Activated CD4-positive, CD25-positive, alpha-beta regulatory T cell treated with anti-CD3 and anti-CD28 coated beads, Interleukin-2, amount 50 U/mL, for 16 hours (primary cell): ENCODE results near the gene FOXO3.
"Not testable (repeated sequence)": the region's sequence is repeated elsewhere in the genome, so short reads cannot be mapped to it uniquely, and the experiment has no call there.

Experiments
- DNase-seq: peaks from one replicate; pipeline ENCODE4 v3.0.0-alpha.2; 2020; ENCODE audit warnings: low read depth, low spot score

Gene FOXO3

GRCh38 chr6:108560463-108561308, at the start of gene FOXO3:
Gene FOXO3, plus strand, starts transcription at chr6:108560917. Its CDS starts 292 bp downstream, at chr6:108561209.
- peak; percentile 21 for DNase-seq

- DNase-seq: no peak
Observed at GRCh38 chr6:108518714-108519576, 41.8 kb upstream of the FOXO3 start.

- no peak for DNase-seq
Observed at GRCh38 chr6:108521616-108522107, 39.1 kb upstream of the FOXO3 start.

- DNase-seq: no peak
Observed at GRCh38 chr6:108523697-108524096, 37.0 kb upstream of the FOXO3 start.

GRCh38 chr6:108524528-108525248, 36.0 kb upstream of the FOXO3 start:
- DNase-seq: no peak

- no peak for DNase-seq
Observed at GRCh38 chr6:108526739-108527174, 34.0 kb upstream of the FOXO3 start.

GRCh38 chr6:108528878-108529277, 31.8 kb upstream of the FOXO3 start:
- DNase-seq: no peak

- DNase-seq: no peak
Observed at GRCh38 chr6:108531332-108531731, 29.4 kb upstream of the FOXO3 start.

GRCh38 chr6:108535114-108535742, 25.5 kb upstream of the FOXO3 start:
- DNase-seq: no peak

GRCh38 chr6:108535920-108536535, 24.7 kb upstream of the FOXO3 start:
- DNase-seq: not testable (repeated sequence)

GRCh38 chr6:108541843-108542759, 18.6 kb upstream of the FOXO3 start:
- peak; percentile 37 for DNase-seq

GRCh38 chr6:108543175-108543940, 17.4 kb upstream of the FOXO3 start:
- no peak for DNase-seq

GRCh38 chr6:108544606-108545005, 16.1 kb upstream of the FOXO3 start:
- no peak for DNase-seq

GRCh38 chr6:108546079-108547049, 14.4 kb upstream of the FOXO3 start:
- DNase-seq: no peak

- DNase-seq: no peak
Observed at GRCh38 chr6:108549241-108549640, 11.5 kb upstream of the FOXO3 start.

GRCh38 chr6:108549741-108550140, 11.0 kb upstream of the FOXO3 start:
- DNase-seq: no peak

- no peak for DNase-seq
Observed at GRCh38 chr6:108550256-108550655, 10.5 kb upstream of the FOXO3 start.
